T1000 (cell line): ENCODE measurements around the gene ARHGAP4.

Source experiments
- DNase-seq: peaks from one replicate; lab custom pipeline; 2025; ENCODE audit warnings: mixed read lengths; lab: John Stamatoyannopoulos, UW

Gene ARHGAP4

DNA sequence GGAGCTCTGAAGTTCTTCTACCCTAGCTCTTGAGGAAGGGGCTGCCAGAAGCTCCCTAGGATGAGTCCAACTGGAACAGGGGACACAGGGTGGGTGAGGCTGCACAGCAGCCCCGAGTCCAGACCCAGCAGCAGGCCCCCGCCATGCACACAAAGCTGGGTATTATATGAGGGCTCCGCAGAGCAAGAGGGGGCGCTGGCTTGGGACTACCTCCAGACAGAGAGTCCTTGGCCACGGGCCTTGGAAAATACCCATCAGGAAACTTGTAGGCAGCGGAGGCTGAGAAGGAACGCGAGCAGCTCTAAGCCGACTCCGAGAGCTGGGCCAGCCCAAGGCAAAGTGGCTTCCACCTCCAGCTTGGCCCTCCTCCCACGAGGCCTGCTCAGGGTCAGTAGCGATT is 37.5 kb upstream of the ARHGAP4 start:
- no peak for DNase-seq

DNA sequence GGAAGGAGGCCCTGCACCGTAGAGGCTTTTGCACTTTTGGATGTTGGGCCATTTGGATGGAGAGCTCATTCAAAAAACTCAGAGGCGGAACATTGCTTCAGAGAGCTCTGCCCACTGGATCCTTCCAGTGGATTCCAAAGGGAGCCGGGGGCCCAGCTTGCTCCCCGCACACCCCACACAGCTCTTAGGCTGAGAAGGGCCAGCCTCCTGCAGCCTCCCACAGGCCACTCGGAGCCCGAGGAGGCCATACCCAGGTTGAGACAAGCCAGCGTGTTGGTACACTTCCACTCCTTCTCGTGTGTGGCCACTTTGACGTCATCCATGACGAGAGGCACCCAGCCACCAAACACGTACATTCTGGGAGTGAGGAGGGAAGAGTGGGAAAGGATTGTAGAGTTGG is 35.2 kb upstream of the ARHGAP4 start:
- DNase-seq, result no peak

DNA sequence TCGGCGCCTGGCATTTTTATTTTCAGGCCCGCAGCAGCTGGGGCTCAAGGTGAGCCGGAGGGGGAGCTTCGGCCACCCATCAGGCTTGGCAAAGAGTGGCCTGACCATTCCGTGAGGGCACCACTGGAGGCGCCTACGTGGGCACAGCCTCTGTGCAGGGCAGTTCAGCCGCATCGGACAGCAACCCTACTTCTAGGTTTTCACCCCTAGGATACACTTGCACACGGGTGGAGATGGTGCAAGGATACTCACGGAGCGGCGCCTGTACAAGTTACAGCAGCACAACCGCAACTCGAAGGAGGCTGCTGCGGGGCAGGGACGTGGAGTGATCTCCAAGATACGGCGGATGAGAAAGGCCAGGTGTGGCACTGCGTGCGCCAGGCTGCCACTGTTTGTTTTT is 34.7 kb upstream of the ARHGAP4 start:
- DNase-seq, result no peak

DNA sequence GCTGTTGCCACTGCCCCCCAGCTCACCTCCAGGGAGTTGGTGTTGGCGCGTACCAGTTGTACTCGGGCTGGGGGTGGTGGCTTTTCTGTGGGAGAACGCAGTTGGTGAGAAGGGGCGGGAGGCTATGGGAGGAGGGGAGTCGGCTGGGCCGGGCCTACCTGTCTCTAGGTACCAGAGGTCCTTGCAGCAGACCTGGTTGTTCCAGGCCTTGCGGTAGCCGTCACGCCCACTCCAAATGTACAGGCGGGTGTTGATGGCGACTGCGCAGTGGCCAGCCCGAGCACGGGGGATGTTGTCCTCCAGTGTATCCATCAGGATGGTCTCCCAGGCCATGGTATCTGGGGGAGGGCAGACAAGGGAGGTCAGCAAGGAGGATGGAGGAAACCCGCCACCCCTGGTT is 34.0 kb upstream of the ARHGAP4 start:
- DNase-seq, result no peak

DNA sequence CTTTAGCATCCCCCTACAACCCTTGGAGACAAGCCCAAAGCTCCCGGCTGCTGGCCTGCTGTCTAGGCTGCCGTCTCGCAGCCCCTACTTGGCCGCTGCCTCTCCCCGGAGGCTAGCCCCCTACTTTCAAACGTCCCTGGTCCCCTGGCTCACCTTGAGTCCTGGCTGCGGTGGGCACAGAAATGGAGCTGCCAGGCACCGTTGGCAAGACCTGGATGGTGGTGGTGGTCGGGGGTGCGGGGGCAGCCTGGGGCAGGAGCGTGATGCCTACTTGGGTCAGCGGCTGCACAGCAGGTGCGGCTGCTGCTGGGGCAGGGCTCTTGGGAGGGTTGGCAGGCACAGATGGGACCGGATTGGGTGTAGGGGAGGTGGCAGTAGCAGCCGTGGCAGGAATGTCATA is 33.6 kb upstream of the ARHGAP4 start:
- DNase-seq, result no peak

DNA sequence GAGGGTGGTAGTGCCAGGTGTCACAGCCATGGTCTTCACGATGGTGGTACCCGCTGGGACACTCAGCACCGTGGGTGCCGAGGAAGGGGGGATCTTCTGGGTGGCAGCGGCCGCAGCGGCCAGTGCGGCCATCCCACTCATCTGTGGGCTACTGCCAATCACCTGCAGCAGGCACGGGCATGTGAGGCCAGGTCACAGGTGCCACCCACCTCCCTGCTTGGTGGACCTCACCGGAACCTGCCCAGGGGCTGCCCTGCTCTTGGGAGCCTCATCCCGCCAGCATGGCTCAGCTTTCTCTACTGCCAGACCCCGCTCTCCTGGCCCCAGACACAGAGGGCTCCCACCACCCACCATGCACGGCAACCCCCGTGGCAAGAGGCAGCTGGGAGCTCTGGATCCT is 32.5 kb upstream of the ARHGAP4 start:
- no peak for DNase-seq

DNA sequence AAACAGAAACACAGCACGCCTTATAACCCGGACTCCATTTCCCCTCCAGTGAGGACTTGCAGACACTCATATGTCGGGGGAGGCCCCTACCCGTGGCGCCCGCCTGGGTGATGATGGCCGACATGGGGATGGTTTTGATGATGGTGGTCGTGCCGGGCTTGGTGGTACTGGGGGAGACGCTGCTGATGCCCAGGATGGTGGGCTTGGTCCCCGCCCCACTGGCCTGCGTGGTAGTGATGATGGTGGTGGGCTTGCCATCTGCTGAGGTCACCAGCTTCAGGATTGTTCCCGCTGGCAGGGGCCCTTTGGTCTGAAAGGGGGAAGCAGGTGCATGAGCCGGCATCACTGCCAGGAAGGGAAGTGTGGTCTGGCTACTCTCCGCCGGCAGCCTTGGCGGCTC is 31.2 kb upstream of the ARHGAP4 start:
- DNase-seq, result no peak

DNA sequence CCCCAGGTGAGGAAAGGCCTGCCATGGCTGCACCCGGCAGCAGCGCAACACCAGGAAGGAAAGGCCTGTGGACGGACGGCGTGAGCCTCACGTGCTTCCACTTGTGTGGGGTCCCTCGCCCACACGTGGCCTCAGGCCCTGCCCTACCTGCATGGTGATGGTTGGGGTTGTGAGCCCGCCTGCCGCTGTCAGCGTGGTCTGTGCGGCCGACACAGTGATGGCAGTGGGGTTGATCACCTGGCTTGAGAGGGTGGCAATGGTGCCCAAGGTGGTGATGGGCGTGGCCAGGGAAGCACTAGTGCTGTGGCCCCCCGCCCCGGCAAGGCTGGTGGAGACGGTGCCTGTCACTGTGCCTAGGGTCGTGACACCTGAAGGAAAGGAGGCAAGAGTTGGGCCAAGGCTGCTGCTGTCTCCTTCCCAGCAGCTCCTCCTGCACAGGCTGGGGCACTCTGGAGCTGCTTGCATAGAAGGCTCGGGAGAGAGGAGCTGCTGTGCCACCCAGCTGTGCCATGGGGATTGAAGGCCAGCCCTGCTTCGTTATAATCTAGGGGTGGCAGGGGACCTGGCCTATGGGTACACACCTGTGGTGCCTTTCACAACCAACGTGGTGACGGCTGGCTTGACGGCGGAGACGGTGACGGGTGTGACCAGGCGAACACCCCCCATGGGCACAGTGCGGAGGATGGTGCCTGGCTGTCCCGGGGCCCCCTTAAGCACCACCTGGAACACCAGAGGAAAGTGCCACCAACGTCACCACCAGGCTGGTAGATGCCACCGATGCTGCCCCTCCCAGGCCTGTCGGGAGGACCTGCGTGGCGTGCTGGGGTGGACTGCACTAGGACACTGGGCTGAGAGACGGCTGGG is 30.2 kb upstream of the ARHGAP4 start:
- DNase-seq, result no peak

DNA sequence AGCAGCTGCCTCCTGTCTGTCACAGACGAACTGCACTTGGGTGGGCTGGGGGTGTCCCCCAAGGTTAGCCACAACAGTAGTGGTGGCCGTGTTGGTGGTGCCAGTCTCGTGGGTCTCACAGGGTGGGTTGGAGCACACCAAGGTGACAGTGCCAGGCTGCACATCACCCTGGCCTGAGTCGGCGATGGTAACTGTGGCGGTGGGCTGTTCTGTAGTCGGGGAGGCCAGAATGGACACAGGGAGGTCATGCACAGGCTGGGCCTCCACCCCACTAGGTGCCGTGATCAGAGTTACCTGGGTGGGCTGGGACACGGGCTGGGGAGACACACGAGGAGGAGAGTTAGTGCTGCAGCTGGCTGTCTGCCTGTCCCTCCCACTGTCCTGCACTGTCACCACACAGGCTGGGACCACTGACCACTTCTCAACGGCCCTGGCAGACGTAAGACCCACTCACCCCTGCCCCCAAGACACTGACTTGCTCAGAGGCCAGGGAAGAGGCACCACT is 29.2 kb upstream of the ARHGAP4 start:
- DNase-seq, result no peak

DNA sequence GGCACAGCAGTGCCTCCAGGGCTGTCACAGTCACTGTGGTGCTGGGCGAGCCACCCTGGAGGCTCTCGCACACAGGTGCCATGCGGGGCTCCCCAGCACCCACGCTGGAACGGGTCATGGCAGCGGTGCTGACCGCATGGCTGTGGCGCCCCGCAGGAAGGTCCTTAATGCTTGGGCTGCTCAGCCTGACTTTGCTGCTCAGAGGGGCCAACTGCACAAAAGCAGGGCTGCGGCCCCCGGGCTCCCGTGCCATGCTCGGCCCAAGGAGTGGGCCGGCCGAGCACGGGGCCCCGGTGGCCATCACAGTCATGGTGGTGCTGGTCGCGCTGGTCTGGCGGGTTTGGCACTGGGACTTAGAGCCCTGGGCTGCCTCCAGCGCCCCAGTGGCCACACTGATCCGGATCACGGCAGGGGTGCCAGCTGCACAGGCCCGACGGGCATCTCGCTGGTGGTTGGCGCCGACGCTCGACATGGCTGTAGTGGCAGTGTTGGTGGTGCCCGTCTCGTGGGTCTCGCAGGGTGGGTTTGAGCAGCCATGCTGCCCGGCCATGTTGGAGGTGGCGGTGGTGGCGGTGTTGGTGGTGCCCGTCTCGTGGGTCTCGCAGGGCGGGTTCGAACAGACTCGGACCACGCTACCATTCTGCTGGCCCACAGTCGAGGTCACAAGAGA is 28.6 kb upstream of the ARHGAP4 start:
- DNase-seq, result no peak

DNA sequence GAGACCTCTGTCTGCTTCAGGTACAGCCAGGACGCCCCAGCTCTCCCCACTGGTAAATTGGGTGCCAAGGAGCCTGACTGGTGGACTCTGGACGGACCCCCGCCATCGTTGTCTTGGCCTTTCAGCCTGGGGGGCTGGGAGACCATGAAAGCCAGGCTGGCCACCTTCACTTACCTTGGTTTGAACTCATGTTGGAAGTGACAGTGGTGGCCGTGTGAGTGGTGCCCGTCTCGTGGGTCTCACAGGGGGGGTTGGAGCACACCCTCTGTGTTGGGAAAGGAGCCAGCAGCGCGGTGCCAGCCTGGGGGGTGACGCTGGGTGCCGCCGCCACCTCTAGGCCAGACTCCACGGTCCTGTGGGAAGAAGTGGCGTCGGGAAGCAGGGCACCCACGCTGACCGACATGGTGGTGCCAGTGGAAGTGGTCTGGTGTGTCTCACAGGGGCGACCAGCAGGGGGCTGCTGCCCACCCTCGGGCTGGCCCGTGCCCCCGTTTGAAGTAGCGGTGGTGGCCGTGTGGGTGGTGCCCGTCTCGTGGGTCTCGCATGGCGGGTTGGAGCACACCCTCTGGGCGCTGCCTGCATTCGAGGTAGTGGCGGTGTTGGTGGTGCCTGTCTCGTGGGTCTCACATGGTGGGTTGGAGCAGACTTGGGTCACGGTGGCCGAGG is 28.0 kb upstream of the ARHGAP4 start:
- no peak for DNase-seq

DNA sequence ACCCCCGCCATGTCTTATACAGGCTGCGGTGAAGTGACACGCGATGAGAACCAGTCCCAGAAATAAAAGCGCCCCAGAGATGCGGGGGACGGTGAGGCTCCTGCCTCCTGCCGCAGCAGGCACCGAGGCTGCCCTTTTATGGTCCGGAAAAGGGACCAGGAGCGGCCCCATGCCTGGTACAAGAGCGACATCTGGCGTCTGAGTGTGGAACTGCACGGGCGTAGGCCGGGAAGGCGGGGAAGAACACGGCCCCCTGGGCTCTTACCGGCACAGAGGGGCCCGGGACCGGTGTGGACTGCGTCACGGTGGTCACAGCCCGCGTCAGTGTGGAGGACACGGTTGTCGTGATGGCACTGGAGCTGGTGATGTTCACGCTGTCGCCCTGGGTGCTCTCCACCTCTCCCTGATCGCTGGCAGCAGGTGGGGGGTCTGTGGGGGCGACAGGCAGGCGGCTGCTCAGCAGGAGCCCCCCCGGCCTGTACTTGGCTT is 27.3 kb upstream of the ARHGAP4 start:
- no peak for DNase-seq

DNA sequence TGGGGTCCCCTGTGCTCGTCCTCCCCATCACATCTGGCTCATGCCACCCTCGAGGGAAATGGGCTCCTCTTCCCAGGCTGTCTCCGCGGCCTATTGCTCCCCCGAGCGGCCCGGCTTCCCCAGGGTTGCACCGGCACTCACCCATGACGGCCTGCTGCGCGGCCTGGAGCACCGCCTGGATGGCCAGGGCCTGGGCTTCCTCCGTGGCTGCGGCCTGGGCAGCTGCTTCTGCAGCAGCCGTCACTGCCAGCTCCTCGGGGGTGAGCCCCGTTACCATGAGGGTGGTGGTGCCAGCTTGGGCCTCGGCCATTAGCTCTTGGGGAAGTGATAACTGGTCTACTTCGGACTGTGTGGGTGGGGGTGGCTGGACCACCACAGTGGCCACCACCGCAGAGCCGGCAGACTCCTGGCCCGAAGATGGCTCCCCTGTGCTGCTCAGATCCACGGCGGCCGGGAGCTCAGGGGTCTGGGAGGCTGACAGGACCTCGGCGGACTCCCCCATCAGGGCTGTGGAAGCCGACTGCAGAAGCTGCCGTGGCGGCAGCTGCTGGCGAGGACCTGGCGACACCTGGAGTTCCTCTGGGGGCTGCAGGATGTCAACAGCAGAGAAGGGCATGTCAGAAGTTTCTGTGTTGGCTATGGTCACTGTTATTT is 26.4 kb upstream of the ARHGAP4 start:
- DNase-seq, result no peak

DNA sequence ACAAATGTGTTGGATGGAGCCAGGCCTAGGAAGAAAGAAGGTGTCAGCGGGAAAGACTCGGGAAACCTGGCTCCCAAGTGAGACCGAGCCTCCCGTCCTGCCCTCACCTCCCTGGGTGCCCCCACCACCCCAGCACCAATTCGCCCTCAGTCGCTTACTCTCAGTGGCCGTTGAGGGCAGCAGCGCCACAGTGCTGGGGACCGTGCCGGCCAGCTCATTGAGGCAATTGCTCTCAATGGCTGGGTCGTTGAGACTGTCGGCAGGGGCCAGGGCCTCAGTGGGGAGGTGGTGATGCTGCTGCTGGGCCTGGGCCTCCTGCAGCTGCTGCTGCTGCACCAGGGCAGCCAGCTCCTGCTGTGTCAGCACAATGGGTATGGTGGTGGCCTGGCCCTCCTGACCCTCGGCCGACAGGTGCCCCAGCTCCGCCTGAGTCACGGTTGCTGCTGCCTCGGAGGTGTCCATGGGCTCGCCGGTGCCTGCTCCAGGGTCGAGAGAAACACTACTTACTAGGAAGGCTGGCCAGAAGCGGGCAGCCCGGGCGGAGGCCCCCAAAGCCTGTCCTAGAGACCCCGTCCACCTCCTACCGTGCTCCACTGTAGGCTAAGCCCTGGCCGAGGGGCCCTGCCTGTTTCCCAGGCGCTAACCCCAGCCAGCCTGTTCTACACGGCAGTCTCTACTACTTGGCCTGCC is 25.8 kb upstream of the ARHGAP4 start:
- DNase-seq, result no peak

DNA sequence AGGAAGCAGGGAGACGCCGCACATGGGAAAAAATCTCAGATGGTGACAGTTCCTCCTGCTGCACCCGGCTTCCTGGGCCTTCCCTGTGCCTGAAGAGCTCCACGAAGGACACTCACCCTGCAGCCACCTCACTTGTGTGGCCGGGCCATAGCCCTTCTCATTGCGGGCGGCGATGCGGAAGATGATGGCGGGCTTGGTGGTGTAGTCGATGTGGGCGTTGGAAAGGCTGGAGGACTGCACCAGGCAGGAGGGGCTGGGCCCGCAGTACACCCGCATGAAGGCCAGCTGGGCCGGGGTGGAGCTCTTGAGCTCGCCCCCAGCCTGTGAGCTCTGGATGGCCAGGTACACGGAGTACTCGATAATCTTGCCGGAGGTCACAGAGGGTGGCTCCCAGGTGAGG is 24.1 kb upstream of the ARHGAP4 start:
- DNase-seq, result no peak

DNA sequence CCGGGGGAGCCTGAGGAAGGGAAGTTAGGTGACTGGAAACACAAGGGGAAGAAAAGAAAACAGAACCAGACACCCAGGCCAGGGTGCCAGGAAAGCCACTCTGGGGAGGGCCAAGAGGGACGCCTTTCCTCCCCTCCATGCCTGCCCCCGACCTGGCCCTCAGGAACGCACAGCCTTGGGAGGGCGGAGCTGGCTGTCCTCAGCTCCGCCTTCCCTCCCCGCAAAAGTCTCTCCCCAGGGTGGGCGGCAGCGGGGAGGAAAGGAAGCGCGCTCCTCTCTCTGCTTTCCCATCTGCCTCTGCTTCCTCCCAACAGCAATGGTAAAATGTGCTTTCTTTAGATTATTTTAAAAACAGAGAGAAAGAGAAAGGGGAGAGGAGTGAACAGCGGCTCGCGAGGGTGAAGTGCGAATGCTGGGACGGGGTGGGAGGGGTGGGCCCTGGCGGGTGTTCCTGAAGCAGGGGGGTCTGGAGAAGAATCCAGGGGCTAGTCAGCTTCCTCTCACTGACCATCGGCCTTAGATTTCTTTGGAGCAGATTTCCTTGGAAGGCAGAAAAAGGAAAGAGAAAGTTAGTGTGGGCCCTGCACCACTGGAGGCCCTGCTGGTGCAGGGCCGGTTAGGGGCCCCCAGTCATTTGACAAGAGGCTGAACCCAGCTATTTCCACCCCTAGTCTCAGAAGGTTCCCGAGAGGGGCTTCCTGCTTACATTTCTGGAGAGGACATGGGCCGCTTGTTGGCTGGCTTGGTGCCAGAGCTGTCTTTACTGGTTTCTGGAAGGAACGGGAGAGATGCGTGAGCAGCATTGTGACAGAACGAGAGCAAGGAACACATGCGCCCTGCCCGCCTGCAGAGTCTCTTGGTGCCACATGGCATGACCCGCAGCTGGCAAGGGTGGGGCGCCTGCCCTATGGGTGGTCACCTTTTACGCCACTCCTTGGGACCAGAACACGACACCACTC is 23.1 kb upstream of the ARHGAP4 start:
- DNase-seq, result no peak

DNA sequence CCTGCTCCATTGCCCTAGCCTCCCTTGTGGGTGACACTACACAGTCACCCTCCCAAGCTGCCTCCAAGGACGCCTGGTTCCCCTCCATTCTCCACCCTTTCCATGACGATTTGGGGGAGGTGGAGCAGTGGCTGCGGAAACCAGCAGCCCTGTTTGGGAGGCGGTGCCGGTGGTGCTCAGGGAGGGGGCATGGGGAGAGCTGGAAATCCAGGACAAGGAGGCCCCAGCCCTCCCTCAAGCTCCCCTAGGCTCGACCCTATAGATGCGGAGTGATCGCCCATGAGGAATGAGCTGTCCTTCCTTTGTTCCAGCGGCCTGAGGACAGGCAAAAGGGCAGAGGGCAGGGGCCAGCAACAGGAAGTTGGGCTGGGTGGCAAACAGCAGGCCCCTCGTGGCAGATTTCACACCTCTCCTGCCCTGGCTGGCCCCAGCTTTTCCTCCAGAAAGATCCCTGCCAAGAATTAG is 22.0 kb upstream of the ARHGAP4 start:
- DNase-seq, result no peak

DNA sequence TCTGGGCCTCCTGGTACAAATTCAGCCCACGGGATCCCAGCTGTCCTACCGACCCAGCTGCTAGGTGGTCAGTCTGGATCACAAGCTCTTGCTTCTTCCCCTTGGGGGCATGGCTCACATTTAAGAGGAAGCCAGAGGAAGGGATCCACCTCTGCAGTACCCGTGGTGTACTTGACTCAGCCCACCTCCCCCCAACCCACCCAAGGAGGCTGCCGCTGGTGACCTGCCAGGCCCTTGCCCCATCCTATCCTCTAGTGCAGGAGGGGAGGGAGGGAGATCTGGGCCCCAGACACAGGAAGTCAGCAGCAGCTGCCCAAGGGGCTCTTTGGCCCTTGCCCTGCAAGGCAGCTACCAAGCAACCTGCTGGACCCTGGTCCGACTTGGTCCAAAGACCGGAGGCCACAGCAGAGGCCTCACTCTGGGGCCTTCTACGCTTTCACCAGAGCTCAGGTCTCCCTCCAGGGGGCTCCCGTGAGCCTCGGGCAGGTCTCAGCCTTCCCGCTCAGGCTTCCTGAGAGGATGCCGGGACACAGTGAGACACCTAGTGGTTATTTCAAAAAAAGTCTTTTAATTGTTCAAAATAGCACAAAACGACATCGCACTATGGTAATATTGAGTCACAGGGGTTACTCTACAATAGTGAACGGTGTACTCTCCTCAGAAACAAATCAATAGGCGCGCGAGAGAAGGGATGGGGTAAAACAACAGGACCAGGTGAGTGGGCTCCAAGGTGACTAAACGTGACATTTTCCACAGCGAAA is 21.1 kb upstream of the ARHGAP4 start:
- peak; percentile 53 for DNase-seq
